Kidney glomerular epithelial cell (primary cell): ENCODE data around the gene PDE8A.
"Not testable (repeated sequence)": the region's sequence is repeated elsewhere in the genome, so short reads cannot be mapped to it uniquely, and the experiment has no call there.

ENCODE experiments used
- DNase-seq: peaks from one replicate; lab custom pipeline; 2025; lab: John Stamatoyannopoulos, UW

Gene PDE8A

DNA sequence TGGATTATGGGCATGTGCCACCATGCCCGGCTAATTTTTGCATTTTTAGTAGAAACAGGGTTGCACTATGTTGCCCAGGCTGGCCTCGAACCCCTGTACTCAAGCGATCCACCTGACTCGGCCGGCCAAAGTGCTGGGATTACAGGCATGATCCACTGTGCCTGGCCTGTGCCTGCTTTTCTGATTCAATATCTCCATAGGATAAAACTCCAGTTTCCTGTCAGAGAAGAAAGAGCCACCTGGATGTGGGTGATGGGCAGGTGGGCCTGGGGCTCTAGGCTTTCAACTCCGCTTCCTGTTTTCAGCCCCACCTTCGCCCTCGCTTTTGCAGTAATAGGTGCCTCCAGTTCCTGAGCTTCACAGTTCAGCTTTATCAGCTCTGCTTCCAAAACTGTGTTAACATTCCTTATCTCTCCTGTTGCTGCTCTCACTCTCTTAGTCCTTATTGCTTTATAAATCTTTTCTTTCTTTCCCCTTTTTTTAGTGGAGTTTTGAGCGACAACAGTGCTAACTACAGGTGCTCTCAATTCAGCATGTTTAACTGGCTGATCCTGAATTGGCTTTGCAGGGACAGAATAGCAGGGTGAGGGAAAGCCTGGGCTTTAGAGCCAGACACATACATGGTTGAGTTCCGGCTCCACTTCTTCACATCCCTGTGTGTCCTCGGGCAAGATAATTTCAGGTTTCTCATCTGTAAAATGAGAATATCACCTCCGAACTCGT lies 21.1 kb upstream of the PDE8A start:
- no peak for DNase-seq

DNA sequence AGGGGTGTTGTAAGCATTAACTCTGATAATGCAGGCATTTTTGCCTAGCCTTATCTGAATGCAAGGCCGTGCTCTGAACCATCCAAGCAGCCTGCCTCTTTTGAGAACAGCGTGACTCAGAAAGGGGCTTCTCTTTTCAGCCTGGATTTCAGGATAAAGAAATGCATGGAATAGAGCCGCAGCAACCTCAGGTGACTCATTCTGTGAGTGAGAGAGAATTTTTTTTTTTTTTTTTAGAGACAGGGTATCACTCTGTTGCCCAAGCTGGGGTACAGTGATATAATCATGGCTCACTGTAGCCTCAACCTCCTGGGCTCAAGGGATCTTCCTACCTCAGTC lies 20.6 kb upstream of the PDE8A start:
- no peak for DNase-seq

DNA sequence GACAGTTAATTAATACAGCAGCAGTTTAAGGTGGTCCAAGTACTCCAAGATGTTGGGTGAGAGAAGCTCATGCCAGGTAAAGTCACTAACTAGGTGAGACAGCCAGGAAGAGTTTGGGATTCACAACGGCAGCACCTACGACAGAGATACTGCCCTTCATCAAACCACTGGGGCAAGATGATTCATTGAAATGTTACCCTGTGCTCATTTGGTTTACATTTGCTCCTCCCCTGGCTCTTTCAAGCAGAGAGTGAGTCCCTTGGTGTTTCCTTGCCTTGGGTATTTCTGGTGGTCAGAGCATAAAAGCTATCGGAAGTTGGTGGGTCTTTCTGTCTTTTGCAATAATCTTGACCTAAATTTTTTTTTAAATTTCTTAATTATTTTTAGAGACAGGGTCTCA lies 19.9 kb upstream of the PDE8A start:
- no peak for DNase-seq

DNA sequence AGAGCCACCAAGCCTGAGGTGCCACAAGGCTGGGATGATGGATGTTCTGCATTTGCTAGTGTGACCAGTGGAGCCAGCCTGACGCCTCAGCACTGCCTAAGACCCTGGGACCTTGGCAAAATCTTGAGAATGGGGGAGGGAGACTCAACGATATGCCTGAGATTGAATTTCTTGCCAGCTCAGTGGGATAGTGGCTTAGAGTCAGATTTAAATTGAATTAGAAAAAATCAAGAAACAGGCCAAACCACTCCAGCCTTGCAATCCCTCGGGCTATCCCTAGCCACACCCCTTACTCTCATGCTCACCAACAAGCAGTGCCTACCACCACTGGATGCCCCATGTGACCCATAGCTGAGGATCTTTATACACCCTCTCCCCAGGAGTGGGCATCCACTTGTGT lies 18.7 kb upstream of the PDE8A start:
- no peak for DNase-seq

DNA sequence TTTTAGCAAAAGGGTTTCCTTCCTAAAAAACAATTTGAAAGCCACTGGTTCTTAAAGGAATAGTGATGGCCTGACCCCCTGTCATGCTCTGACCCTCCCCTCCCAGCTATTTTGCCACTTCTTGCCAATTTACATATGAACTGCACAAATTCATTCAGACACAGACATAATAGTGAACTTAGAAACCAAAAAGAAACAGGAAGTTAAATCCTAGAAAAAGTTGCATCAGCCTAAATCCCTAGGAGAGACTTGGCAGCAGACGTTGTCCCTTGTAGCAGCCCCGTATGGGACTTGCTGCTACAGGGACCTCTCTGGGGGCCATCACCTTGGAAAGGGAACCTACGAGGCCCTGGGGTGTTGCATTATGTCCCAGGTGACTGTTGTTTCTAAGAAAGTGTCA lies 14.3 kb upstream of the PDE8A start:
- DNase-seq: no peak

DNA sequence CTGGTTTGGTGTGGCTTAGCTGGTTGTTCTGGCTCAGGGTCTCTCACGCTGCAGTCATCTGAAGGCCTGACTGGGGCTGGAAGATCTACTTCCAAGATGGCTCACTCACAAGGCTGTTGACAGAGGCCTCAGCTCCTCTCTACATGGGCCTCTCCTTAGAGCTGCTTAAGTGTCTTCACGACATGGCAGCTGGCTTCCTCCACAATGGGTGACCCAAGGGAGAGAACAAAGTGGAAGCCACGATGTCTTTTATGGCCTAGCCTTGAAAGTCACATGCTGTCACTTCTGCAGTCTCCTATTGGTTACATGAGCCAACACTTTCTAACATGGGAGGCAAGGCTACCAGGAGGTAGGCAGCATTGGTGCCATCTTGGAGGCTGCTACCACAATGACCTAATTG lies 13.4 kb upstream of the PDE8A start:
- no peak for DNase-seq

DNA sequence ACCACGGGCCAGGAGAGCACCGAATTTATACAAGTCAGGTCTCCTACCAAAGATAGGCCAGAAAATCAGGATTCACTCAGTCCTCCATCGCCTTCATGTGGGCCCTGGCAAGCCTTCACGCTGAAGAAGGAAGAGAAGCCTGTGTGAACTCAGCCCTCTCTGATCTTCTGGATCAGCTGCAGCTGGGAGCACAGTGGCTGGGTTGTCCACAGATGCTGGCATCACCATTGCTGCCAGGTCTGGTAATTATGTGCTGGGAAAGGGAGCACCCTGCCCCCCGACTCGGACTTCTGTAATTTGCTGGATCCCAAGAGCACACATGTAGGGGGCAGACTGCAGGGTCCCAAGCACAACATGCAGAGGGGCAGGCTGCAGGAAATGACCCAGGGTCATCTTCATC lies 12.4 kb upstream of the PDE8A start:
- DNase-seq: no peak

DNA sequence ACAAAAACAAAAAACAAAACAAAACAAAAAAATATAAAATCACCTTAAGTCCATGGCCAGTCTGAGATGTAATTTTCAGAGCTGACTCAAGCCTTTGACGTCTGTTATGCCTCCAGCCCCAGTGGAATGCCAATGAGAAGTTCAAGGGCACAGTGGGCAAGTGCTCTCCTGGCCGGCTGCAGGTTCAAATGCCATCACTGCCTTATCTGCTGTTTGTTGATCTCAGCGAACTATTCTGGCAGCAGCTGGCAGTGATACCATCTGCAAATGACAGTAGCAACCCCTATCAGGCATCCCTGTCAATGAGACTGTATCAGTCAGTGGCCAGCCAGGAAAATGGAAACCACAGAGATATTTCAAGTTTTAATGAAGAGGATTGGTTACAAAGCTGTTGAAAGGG lies 10.8 kb upstream of the PDE8A start:
- DNase-seq: no peak

DNA sequence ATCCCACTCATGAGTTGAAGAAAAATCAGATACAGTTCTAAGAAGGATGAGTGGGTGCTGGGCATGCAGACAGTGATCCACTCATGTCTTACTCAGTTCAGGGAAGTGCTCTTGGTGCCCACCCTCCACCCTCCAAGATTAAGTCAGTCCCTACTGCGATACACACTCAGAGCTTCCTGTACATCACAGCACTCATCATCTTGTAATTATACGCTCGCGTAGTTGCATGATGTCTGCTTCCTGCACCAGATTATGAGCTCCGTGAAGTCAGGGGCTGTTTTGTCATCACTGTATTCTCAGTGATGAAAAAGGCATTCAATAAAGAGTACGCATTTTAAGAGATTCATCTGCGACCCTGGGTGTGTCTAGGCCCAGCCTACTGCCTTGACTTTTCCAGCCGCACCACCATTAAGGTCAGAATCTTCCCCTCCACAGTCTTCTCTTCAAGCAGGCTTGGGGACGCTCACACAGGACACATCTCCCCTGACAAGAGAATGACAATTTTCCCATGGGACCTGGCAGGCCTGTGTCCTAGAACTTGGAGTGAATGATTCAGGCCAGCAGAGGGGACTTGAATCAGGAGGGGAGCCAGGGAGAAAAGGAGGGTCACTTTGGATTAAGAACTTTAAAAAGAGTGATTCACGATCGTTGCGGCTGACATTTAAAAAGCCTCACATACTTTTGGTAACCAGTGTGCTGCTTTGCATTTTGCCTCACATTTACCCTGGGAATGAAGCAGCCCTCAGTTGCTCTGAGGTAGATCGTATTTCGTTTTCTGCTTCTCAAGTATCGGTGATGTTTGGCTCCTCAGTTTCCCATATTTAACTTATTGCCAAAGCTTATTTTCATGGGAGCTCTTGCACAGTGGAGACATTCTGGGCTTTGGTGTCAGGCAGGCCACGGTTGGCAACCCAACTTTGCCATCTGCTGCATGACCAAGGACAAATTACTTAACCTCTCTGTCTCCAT lies 7.9 kb upstream of the PDE8A start:
- DNase-seq: no peak

DNA sequence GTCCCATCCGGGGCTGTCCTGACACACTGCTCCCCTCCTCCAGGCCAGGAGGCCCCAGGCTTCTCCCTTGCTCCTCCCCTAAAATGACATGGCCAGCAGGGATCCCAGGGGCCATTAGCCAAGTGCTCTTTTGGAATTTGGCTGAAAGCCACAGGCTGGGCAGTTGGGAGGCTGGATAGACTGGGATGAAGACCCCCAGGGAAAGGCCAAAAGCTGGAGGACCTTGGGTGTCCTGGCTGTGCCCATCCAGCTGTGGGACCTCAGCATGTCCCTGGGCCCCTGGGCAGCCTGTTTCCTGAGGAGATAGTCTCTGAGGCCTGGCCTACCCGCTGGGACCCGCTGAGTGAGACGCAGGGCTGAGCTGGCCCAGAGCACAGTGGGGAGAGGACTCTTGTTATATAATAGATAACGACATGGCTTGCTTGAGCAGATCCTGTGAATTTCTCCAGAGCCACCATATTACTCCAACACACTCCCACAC lies 5.7 kb upstream of the PDE8A start:
- no peak for DNase-seq

DNA sequence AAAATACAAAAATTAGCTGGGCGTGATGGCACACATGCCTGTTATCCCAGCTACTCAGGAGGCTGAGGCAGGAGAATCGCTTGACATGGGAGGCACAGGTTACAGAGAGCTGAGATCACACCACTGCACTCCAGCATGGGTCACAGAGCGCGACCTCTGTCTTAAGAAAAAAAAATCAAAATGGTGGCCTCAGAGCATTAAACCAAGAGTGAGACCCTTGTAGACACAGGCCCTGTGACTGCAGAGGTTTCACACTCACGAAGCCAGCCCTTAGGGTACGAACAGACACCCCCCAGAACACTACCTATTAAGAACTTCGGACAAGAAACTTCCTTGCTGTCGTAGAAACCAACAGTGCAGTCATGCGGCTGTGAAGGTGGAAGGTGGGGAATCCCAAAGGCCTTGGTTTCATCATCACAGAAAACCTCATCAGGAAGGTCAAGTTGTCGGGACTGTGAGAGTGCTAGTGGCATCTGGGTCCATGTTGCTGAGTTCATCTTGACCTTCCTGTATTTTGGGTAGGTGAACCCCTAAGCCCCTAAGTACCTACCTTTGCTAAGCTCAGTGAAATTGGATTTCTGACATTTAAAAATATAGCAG lies 4.8 kb upstream of the PDE8A start:
- no peak for DNase-seq

DNA sequence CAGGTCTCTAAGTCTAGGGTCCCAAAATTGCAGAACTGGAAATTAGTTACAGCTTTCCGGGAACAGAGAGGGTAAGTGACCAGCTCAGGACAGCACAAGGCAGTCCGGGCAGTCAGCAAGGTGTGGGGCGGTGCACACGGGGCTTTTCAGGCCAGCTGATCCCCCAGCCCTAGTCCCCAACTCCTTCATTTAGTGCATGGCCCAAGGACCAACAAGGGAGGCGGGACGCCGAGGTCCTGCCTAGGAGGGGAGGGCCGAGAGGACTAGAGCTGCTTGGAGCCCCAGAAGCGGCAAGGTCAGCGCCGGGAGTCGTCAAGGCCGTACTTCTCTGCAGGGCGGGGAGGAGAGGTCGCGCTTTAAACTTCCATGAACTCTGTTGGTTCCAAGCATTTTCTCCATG lies 2.0 kb upstream of the PDE8A start:
- DNase-seq: no peak

DNA sequence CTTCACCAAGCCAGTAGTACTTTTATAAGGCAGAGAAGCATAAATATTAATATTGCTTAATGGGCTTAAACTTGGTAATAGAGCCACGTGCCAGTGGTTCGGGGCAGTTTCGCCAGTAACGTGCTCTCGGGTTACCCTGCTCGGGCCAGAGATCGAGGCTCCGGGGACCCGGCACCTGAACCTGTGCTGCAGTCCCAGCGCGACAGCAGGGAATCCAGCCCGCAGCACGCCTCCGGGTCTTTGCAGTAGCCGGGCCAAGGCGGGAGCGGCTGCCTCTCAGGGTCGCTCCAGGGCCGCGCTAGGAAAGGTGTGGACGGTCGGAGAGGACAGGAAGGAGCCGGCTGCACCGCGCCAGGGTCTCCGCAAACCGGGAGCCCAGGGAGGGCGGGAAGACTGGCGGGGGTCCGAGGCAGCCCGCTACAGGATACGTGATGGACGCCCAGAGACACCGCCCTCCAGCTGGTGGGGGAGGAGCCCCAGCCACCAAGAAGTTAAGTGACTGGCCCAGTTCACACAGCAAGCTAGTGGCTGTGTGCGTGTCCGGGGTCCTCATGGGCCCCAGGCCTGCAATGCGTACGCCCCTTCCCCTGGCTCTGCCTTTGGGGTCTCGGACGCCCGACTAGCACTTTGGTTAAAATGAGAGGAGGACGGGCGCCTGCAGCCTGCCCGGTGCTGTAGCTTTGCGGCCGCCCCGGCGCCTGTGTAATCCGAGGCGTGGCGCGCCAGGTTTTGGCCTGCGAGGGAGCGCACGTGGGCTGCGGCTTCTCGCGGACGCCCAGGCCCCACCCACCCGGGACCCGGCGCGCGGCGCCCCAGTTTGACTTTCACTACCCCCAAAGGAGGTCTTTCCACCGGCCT lies 1.2 kb upstream of the PDE8A start:
- peak; percentile 75 for DNase-seq

DNA sequence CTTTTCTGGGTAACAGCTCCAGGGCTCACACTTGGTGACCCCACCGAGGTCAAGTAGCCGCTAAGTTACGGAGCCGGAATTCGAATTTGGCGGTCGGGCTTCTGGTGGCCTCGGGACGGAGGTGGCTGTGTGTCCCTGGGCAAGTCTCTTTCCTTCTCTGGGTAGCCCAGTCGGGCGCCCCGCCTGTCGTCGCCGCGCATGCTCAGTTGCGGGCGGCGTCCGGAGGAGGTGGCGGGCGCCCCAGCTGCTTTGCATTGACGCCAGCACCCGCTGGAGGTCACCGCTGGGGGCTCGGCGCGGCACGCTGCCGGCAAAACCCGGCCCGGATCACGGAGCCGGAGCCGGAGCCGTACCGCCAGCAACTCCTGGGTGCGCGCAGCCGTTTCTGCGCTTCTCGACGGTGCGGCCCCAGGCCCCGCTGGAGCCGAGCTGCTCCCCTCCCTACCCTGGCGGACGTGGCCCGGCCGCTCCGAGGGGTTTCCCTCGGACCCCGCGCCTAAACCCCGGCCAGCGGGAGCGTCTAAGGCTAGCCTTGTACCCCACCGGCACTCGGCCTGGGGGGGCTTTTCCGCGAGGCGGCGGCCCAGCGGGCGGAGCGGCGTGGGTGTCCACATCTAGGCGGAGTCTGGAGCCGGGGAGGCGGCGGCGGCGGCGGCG lies 474 bp upstream of the PDE8A start:
- DNase-seq: peak; percentile 85

DNA sequence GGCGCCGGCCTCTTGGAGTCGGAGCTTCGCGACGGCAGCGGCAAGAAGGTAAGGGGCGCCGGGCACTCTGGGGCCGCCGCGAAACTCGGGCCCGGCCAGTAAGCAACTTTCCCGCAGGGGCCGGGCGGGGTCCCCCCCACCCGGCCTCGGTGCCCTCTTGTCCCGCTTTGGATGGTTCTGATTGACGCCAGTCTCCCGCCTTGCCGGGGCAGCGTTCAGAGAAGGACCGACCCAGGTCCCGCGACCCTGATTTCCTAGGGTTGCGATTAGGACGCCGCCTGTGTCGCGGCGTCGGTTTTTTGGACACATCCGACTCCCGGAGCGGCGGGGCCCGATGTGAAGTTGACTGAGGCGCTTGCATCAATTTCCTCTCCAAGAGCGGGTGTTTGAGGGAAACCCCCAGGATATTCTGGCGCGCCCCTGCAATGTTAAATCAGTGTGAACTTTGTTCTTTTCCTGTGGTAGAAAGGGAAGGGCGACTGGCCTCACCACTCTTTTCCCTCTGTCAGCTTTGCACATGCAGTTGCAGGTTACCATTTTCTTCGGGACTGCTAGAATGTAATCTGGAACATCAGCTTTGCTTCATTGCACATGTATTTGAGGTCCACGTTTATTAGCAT lies 755 bp downstream of the PDE8A start:
- no peak for DNase-seq

DNA sequence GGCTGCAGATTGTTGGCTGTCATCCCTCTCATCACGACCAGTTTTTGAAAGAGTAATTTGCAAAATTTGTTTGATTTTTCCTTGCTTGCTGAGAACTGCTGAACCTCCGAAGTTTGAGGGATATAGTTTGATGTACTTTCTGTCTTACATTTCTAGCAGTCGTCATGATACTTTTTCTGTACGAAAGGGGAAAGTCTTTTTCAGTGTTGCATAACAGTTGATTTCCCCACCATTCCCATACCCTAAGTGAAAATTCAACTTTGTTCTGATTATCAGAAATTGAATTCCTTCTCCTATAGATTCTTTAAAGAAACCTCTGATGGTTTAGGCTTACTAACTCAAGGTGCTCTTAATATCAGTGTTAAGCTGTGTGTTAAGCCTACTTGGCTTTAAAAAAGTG lies 1.6 kb downstream of the PDE8A start:
- no peak for DNase-seq

DNA sequence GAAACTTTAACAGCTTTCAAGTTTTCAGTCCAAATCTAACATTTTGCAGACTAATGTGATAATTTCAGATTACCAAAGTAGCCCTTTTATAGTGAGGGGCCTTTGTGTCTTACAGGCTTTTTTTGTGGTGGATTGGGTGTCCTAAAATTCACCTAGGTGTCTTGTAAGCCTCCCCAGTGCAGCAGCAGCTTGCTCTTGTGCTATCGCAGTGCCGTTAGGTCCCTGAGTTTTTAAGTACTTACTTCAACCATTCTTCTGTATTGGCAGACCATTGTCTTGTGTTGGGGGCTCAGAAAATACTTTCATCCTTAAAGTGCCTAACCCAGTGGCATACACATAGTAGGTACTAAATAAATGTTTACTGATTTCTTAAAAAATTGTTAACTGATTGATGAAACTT lies 2.1 kb downstream of the PDE8A start:
- DNase-seq: no peak

DNA sequence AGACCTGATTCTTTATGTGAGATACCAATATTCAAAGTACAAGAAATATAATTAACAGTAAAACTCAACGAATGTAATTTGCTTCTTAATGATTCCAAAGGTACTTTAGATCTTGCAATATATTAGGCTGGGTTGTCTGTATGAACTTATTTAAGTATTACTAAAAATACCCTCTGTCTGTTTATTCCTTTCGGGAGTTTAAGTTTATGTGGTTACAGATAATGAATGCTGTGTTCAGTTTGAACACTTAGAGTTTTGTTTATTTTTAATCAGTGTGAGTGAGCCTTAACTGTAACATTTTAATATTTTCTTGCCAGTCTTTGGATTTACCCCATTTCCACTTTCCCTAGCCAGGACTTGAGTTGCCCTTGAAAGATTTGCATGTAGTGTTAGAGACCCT lies 3.5 kb downstream of the PDE8A start:
- DNase-seq: no peak

DNA sequence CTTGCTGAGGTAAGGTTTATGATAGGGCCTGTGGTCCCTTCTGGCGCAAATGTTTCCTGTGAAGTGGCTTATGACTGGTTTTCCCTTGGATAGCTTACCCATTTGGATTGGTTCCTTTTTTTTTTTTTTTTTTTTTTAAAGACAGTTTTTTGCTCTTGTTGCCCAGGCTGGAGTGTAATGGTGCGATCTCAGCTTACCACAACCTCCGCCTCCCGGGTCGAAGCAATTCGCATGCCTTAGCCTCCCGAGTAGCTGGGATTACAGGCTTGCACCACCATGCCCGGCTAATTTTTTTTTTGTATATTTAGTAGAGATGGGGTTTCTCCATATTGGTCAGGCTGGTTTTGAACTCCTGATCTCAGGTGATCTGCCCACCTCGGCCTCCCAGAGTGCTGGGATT lies 5.7 kb downstream of the PDE8A start:
- DNase-seq: not testable (repeated sequence)

DNA sequence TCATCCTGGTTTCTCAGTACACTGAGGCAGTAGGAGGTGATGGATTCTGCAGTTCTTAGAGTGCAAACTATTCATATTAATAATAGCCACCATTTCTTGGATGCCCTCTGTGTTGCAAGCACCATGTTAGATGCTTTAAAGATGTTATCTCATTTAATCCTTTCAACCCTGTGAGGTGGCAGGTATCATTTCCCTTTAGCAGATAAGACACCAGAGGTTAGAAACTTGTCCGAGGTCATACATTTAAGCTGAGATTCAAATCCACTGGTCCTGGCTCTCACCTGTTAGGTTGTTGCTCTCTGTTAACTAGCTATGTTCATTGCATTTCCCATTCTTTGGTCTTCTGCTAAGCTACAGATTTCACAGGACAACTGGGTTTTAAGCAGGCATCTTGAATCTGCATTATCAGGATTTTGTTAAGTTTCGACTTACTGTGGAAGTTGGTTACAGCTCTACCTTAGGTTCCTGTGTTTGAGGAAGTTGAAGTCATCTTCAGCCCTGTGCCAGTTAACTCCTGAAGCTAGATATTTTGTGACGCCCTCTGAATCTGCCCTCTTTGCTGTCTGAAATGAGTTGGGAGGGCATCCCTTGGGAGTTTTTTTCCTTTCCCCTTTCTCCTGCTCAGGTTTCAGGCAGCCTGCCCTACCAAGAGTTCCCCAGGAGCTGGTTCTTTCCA lies 6.4 kb downstream of the PDE8A start:
- no peak for DNase-seq
